GM12872 (cell line): Measurements from ENCODE around the gene BTBD16.

ENCODE experiments used
- CTCF ChIP-seq: IDR thresholded peaks from 3 replicates; pipeline ENCODE4 v1.5.1; 2011; ENCODE audit warnings: low read depth, mild to moderate bottlenecking, low read length, moderate library complexity; ENCODE audit not compliant: insufficient read depth

BTBD16 gene

GRCh38 chr10:122297583-122297982 is 26.5 kb downstream of the BTBD16 start:
- TF ChIP-seq CTCF: no peak

GRCh38 chr10:122298206-122298597 is 27.1 kb downstream of the BTBD16 start:
- no peak for TF ChIP-seq CTCF

- peak; percentile 89 for TF ChIP-seq CTCF
Observed at GRCh38 chr10:122298598-122299301, 27.7 kb downstream of the BTBD16 start.

- TF ChIP-seq CTCF: no peak
Observed at GRCh38 chr10:122299423-122300075, 28.5 kb downstream of the BTBD16 start.

GRCh38 chr10:122301055-122301810 is 30.1 kb downstream of the BTBD16 start:
- no peak for TF ChIP-seq CTCF

GRCh38 chr10:122301811-122302115 is 30.7 kb downstream of the BTBD16 start:
- TF ChIP-seq CTCF: no peak

GRCh38 chr10:122302315-122302714 is 31.2 kb downstream of the BTBD16 start:
- no peak for TF ChIP-seq CTCF
